B cell (primary cell): ENCODE measurements around the gene MRPL55. TPM values are rescaled to one million over a fixed set of nuclear protein-coding genes. Genes with fewer than 3 reads are reported as not detected.

Source experiments
- ATAC-seq: fragments of 200-7000 bp; cut with Tn5 transposase; one replicate; pipeline ENCODE4 v1.10.0; 2021; ENCODE audit warnings: low read depth, mild to moderate bottlenecking, moderate number of reproducible peaks, moderate library complexity
- CTCF ChIA-PET: fragments of 350-600 bp; sonication (Branson Sonifier 250); formaldehyde crosslinking; loops from one replicate; lab custom pipeline; 2021; ENCODE audit warnings: antibody characterized with exemption, inconsistent platforms; lab: Charles Lee
- POLR2A ChIA-PET: fragments of 350-600 bp; sonication (Branson Sonifier 250); formaldehyde crosslinking; loops from one replicate; lab custom pipeline; 2021; ENCODE audit warnings: antibody characterized with exemption; lab: Charles Lee
- DNase-seq: peaks from one replicate; pipeline ENCODE4 v3.0.0; 2013
- H2AFZ ChIP-seq: 2 replicates; pipeline ENCODE4 v1.6.1; 2012; ENCODE audit warnings: mild to moderate bottlenecking, low read depth, low read length; ENCODE audit not compliant: insufficient read depth, poor library complexity, severe bottlenecking
- H3K27ac ChIP-seq, 2 donors: 1 replicate in 1 of 2; 2 replicates in 1 of 2; pipeline ENCODE4 v1.5.1; 2012 to 2013; ENCODE audit warnings: low read length in 2 of 2, mild to moderate bottlenecking in 2 of 2, moderate library complexity in 1 of 2
- H3K27me3 ChIP-seq, 4 experiments: fragments of 200-600 bp in 1 of 4; sonication (generic) in 1 of 4; replicated peaks in 1 of 4; 1 replicate in 2 of 4; 2 replicates in 2 of 4; pipeline versions ENCODE4 v1.6.1 to v1.7.0; 2013 to 2016; ENCODE audit warnings: low read length in 3 of 4, mild to moderate bottlenecking in 2 of 4, mixed read lengths in 1 of 4, moderate library complexity in 1 of 4; ENCODE audit not compliant: insufficient read depth in 4 of 4, control insufficient read depth in 3 of 4; ENCODE audit errors: control extremely low read depth in 1 of 4
- H3K36me3 ChIP-seq, 2 experiments: replicated peaks in 1 of 2; 1 replicate in 1 of 2; 2 replicates in 1 of 2; pipeline versions ENCODE4 v1.6.1 to v1.7.1; 2013; ENCODE audit warnings: low read length in 1 of 2; ENCODE audit not compliant: insufficient read depth in 2 of 2, control insufficient read depth in 1 of 2; ENCODE audit errors: control extremely low read depth in 1 of 2, extremely low read depth in 1 of 2
- H3K4me1 ChIP-seq, 2 donors: fragments of 200-600 bp in 1 of 2; sonication (generic) in 1 of 2; 1 replicate in 1 of 2; 2 replicates in 1 of 2; pipeline versions ENCODE4 v1.5.1 to v1.6.1; 2013 to 2017; ENCODE audit warnings: low read length in 2 of 2; ENCODE audit not compliant: control insufficient read depth in 2 of 2, insufficient read depth in 2 of 2
- H3K4me2 ChIP-seq: replicated peaks from 2 replicates; pipeline ENCODE3; 2012; ENCODE audit warnings: mild to moderate bottlenecking, low read depth, low read length; ENCODE audit not compliant: poor library complexity, severe bottlenecking
- H3K4me3 ChIP-seq, 5 experiments: fragments of 200-600 bp in 1 of 5; sonication (generic) in 1 of 5; 1 replicate in 3 of 5; 2 replicates in 2 of 5; pipeline versions ENCODE4 v1.5.1 to v1.7.0; 2011 to 2016; ENCODE audit warnings: low read length in 4 of 5, mild to moderate bottlenecking in 4 of 5, low read depth in 2 of 5, control low read depth in 1 of 5, moderate library complexity in 1 of 5; ENCODE audit not compliant: insufficient read depth in 1 of 5; ENCODE audit errors: control extremely low read depth in 1 of 5, extremely low read depth in 1 of 5
- H3K79me2 ChIP-seq: fragments of 200-600 bp; sonication (generic); one replicate; pipeline ENCODE4 v1.6.0; 2016; ENCODE audit warnings: low read length; ENCODE audit not compliant: control insufficient read depth, insufficient read depth
- H3K9ac ChIP-seq: fragments of 200-600 bp; sonication (generic); 2 replicates; pipeline ENCODE4 v1.6.1; 2017; ENCODE audit warnings: mild to moderate bottlenecking, low read length, moderate library complexity
- H3K9me3 ChIP-seq, 3 donors: one replicate each; pipeline versions ENCODE4 v1.6.1 to v1.7.1; 2013; ENCODE audit warnings: low read length in 2 of 3; ENCODE audit not compliant: control insufficient read depth in 2 of 3, insufficient read depth in 1 of 3; ENCODE audit errors: control extremely low read depth in 1 of 3
- H4K20me1 ChIP-seq: 2 replicates; pipeline ENCODE4 v1.6.0; 2012; ENCODE audit warnings: mild to moderate bottlenecking, low read length; ENCODE audit not compliant: insufficient read depth, control insufficient read depth, poor library complexity, severe bottlenecking
- H3K27ac Mint-ChIP-seq: one replicate; pipeline ENCODE4 v1.8.0; 2021; ENCODE audit warnings: mixed read lengths
- H3K27me3 Mint-ChIP-seq: one replicate; pipeline ENCODE4 v1.8.0; 2021; ENCODE audit warnings: mixed read lengths
- H3K4me1 Mint-ChIP-seq: one replicate; pipeline ENCODE4 v1.8.0; 2021; ENCODE audit warnings: mixed read lengths
- H3K4me3 Mint-ChIP-seq: one replicate; pipeline ENCODE4 v1.8.0; 2021; ENCODE audit warnings: mixed read lengths
- H3K9me3 Mint-ChIP-seq: one replicate; pipeline ENCODE4 v1.8.0; 2022; ENCODE audit warnings: mixed read lengths; ENCODE audit not compliant: insufficient read depth
- CTCF ChIP-seq: fragments of 200-600 bp; IDR thresholded peaks from one replicate; pipeline ENCODE4 v1.8.0; 2022; ENCODE audit warnings: antibody characterized with exemption, mild to moderate bottlenecking
- EZH2 ChIP-seq: IDR thresholded peaks from 2 replicates; pipeline ENCODE4 v1.6.1; 2012; ENCODE audit warnings: borderline replicate concordance, low read depth, mild to moderate bottlenecking, moderate library complexity, low read length; ENCODE audit not compliant: insufficient read depth, poor library complexity, severe bottlenecking
- WGBS: methylation state at CpG from one replicate; pipeline ENCODE4 v1.1.5; 2013; ENCODE audit warnings: missing lambda C conversion rate; ENCODE audit not compliant: insufficient coverage; 5-methylcytosine and 5-hydroxymethylcytosine counted together
- intact Hi-C: fragments of 100-400 bp; cut with micrococcal nuclease; formaldehyde crosslinking; loops from one replicate; pipeline ENCODE4 v1.10.0; 2022
- polyA plus RNA-seq: library from polyadenylated mRNA; depleted of rRNA; stranded (reverse); fragments of >200 nt; gene quantifications from 2 replicates; pipeline ENCODE4 v1.2.3, GENCODE V29; 2012
- total RNA-seq, 2 donors: library from RNA; stranded (reverse); fragments of 120-200 nt in 1 of 2; gene quantifications; 1 replicate in 1 of 2; 2 replicates in 1 of 2; pipeline versions ENCODE4 v1.2.3 to v1.2.4, GENCODE V29; 2013 to 2022

The MRPL55 gene
- total and polyA plus RNA-seq, 2 donors (not counting 1 experiment from before 2014, with no cell fraction given), result 38.9 to 297 TPM

- H3K4me1 Mint-ChIP-seq, result peaks cover 38% of the 10 kb centered on the region
- H3K4me3 Mint-ChIP-seq, result no peak overlapping the region
These were observed 13.9 kb downstream of the MRPL55 start for GRCh38 chr1:228095161-228095560.

More at GRCh38 chr1:228095161-228095560, 13.9 kb downstream of the MRPL55 start:
- Histone ChIP-seq H3K4me3 (no peak overlapping the region), H3K9me3 (peaks cover 0 to 30% (median 8%) of the 10 kb centered on the region in 3 donors), H3K4me1 (peaks cover 16 to 19% of the 10 kb centered on the region in 2 donors), H3K36me3 (peaks cover 4 to 65% of the 10 kb centered on the region in 2 experiments), H2AFZ (no peak overlapping the region), H3K79me2 (peaks cover 72% of the 10 kb centered on the region), H3K27me3 (no peaks in the 10 kb centered on the region), H3K4me2 (no peak overlapping the region), H3K9ac (no peak overlapping the region), H4K20me1 (peaks cover 96% of the 10 kb centered on the region), H3K27ac (no peak overlapping the region)
- Mint-ChIP-seq H3K27ac (no peak overlapping the region), H3K9me3 (peaks cover 4% of the 10 kb centered on the region), H3K27me3 (no peaks in the 10 kb centered on the region)
- 100% methylated on average over 2 of the region's 4 CpGs for whole genome bisulfite sequencing
- TF ChIP-seq CTCF (no peak), EZH2 (no peak)
- ATAC-seq (no peak), DNase-seq (no peak)
- intact Hi-C loops, result no loop called here
- POLR2A ChIA-PET, result interaction anchor here (1.1 kb wide), 1 partner anchor 8 kb away, joined by 4 read pairs; no protein-coding TSS in a partner anchor
- CTCF ChIA-PET, result interaction anchor here (0.6 to 0.8 kb wide), 4 partner anchors 13 to 1429 kb away, joined by 3 to 4 read pairs (median 3); no protein-coding TSS in a partner anchor
